ENCODE data around the gene C1orf50.

- TF ChIP-seq, protein P1, sequence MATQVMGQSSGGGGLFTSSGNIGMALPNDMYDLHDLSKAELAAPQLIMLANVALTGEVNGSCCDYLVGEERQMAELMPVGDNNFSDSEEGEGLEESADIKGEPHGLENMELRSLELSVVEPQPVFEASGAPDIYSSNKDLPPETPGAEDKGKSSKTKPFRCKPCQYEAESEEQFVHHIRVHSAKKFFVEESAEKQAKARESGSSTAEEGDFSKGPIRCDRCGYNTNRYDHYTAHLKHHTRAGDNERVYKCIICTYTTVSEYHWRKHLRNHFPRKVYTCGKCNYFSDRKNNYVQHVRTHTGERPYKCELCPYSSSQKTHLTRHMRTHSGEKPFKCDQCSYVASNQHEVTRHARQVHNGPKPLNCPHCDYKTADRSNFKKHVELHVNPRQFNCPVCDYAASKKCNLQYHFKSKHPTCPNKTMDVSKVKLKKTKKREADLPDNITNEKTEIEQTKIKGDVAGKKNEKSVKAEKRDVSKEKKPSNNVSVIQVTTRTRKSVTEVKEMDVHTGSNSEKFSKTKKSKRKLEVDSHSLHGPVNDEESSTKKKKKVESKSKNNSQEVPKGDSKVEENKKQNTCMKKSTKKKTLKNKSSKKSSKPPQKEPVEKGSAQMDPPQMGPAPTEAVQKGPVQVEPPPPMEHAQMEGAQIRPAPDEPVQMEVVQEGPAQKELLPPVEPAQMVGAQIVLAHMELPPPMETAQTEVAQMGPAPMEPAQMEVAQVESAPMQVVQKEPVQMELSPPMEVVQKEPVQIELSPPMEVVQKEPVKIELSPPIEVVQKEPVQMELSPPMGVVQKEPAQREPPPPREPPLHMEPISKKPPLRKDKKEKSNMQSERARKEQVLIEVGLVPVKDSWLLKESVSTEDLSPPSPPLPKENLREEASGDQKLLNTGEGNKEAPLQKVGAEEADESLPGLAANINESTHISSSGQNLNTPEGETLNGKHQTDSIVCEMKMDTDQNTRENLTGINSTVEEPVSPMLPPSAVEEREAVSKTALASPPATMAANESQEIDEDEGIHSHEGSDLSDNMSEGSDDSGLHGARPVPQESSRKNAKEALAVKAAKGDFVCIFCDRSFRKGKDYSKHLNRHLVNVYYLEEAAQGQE (tag by site-specific recombination; IDR thresholded peaks at IDR 0.05), result no peak
- TF ChIP-seq, protein P2, sequence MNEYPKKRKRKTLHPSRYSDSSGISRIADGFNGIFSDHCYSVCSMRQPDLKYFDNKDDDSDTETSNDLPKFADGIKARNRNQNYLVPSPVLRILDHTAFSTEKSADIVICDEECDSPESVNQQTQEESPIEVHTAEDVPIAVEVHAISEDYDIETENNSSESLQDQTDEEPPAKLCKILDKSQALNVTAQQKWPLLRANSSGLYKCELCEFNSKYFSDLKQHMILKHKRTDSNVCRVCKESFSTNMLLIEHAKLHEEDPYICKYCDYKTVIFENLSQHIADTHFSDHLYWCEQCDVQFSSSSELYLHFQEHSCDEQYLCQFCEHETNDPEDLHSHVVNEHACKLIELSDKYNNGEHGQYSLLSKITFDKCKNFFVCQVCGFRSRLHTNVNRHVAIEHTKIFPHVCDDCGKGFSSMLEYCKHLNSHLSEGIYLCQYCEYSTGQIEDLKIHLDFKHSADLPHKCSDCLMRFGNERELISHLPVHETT (tag by site-specific recombination; IDR thresholded peaks at IDR 0.05), result no peak
- TF ChIP-seq BCL11A (tag by site-specific recombination; IDR thresholded peaks at IDR 0.05; ENCODE audit: low read depth) (no peak), MEIS1 (CRISPR knock-in tag; IDR thresholded peaks at IDR 0.05; ENCODE audit: borderline replicate concordance) (no peak), CTCF (tag by site-specific recombination; IDR thresholded peaks at IDR 0.05) (no peak), ZNF24 (tag by site-specific recombination; IDR thresholded peaks at IDR 0.05) (no peak), ZNF830 (tag by site-specific recombination; IDR thresholded peaks at IDR 0.05; ENCODE audit: low read depth) (no peak), ZNF510 (tag by site-specific recombination; IDR thresholded peaks at IDR 0.05; ENCODE audit: insufficient replicate concordance) (no peak), TRIM28 (IDR thresholded peaks at IDR 0.05; ENCODE audit: borderline replicate concordance, low read length) (no peak), ZNF768 (tag by site-specific recombination; IDR thresholded peaks at IDR 0.05) (no peak)
These were observed 26.8 kb downstream of the C1orf50 start for GRCh38 chr1:42793824-42794223.
